GM21526 (cell line): ENCODE data around the gene NEU4.

Experiments used
- ATAC-seq: cut with Tn5 transposase; IDR thresholded peaks from one replicate; pipeline ENCODE4 v1.9.1; 2021; ENCODE audit warnings: moderate library complexity; ENCODE audit not compliant: unreplicated experiment, low FRiP score

NEU4 gene

GRCh38 chr2:241860184-241861078 is 51.4 kb downstream of the NEU4 start:
- ATAC-seq: no peak

- ATAC-seq: no peak
These were observed 52.3 kb downstream of the NEU4 start for GRCh38 chr2:241861264-241861663.

GRCh38 chr2:241862093-241862492 is 53.1 kb downstream of the NEU4 start:
- ATAC-seq: no peak

- no peak for ATAC-seq
These were observed 54.0 kb downstream of the NEU4 start for GRCh38 chr2:241862775-241863535.

GRCh38 chr2:241863536-241863954 is 54.6 kb downstream of the NEU4 start:
- ATAC-seq: no peak

- no peak for ATAC-seq
These were observed 55.3 kb downstream of the NEU4 start for GRCh38 chr2:241864168-241864849.

- ATAC-seq: no peak
These were observed 55.8 kb downstream of the NEU4 start for GRCh38 chr2:241864850-241865213.

GRCh38 chr2:241865416-241865956 is 56.5 kb downstream of the NEU4 start:
- no peak for ATAC-seq

- ATAC-seq: no peak
These were observed 57.2 kb downstream of the NEU4 start for GRCh38 chr2:241865957-241866789.
